DOHH2 (cell line): ENCODE results near the gene CELF3.

Source experiments
- CTCF ChIP-seq: fragments of 200-600 bp; sonication (generic); IDR thresholded peaks from one replicate; pipeline ENCODE4 v1.5.1; 2014; ENCODE audit warnings: antibody characterized with exemption, mild to moderate bottlenecking, low read depth, low read length; ENCODE audit not compliant: poor library complexity, severe bottlenecking
- EZH2phosphoT487 ChIP-seq: fragments of 200-600 bp; sonication (generic); IDR thresholded peaks from 2 replicates; pipeline ENCODE4 v1.6.1; 2017; ENCODE audit warnings: borderline replicate concordance, mild to moderate bottlenecking, antibody characterized with exemption, low read length, moderate library complexity, mixed read lengths

- TF ChIP-seq CTCF (no peak), EZH2phosphoT487 (no peak)
These were observed 5.4 kb downstream of the CELF3 start for GRCh38 chr1:151711044-151711800.
